Testis (tissue), 2 donors: ENCODE data around the gene PLEKHO1.

Source experiments
- POLR2A ChIP-seq: fragments of 450-650 bp; IDR thresholded peaks from one replicate; pipeline ENCODE4 v1.6.1; 2017; ENCODE audit warnings: antibody characterized with exemption, mild to moderate bottlenecking, moderate library complexity
- TF ChIP-seq, protein P1 (sequence below), 3 experiments: fragments of 450-650 bp in 2 of 3; fragments of 200-600 bp in 1 of 3; sonication (generic) in 1 of 3; IDR thresholded peaks; one replicate each; pipeline ENCODE4 v1.5.1; 2016 to 2019; ENCODE audit warnings: antibody characterized with exemption in 3 of 3, mild to moderate bottlenecking in 2 of 3, moderate library complexity in 1 of 3

DNA sequence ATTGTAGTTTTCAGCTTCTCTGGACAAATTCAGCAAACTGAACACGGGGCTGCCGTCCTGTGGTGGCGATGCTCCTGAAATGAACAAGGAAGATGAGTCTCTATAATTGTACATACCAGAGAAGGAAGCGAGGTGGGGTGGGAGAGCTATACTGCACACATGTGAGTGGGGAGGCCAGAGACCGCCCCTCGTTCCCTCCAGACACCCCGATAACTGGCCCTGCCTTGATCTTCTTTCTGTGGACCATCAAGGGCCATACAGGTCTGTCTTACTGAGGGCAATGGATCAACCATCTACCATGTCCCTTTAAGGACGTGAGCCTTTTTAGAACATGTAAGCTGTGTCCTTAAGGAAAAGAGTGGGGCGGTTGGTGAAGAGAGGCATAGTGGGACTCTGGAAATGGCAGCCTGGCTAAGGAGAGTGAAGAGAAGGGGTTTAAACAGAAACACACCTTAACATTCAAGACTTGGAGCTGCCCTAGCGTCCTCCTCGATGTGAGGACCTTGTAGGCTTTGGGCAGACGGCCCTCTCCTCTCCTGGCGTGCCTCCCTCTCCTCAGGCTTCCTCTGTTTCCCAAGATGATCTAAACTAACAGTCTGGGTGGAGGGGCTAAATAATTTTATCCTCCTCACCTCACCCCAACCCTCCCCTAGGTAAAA lies 5.8 kb downstream of the PLEKHO1 start:
- TF ChIP-seq, protein P1, sequence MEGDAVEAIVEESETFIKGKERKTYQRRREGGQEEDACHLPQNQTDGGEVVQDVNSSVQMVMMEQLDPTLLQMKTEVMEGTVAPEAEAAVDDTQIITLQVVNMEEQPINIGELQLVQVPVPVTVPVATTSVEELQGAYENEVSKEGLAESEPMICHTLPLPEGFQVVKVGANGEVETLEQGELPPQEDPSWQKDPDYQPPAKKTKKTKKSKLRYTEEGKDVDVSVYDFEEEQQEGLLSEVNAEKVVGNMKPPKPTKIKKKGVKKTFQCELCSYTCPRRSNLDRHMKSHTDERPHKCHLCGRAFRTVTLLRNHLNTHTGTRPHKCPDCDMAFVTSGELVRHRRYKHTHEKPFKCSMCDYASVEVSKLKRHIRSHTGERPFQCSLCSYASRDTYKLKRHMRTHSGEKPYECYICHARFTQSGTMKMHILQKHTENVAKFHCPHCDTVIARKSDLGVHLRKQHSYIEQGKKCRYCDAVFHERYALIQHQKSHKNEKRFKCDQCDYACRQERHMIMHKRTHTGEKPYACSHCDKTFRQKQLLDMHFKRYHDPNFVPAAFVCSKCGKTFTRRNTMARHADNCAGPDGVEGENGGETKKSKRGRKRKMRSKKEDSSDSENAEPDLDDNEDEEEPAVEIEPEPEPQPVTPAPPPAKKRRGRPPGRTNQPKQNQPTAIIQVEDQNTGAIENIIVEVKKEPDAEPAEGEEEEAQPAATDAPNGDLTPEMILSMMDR (IDR thresholded peaks at IDR 0.05), result no peak
- no peak for TF ChIP-seq POLR2A
